Germinal center (tissue), 1 donor: ENCODE measurements around the gene CYREN.
"Not testable (repeated sequence)": the region's sequence is repeated elsewhere in the genome, so short reads cannot be mapped to it uniquely, and the experiment has no call there.

Experiments
- DNase-seq: peaks from one replicate; pipeline ENCODE4 v3.0.0; 2012; ENCODE audit warnings: mixed read lengths, low spot score

CYREN gene

DNA sequence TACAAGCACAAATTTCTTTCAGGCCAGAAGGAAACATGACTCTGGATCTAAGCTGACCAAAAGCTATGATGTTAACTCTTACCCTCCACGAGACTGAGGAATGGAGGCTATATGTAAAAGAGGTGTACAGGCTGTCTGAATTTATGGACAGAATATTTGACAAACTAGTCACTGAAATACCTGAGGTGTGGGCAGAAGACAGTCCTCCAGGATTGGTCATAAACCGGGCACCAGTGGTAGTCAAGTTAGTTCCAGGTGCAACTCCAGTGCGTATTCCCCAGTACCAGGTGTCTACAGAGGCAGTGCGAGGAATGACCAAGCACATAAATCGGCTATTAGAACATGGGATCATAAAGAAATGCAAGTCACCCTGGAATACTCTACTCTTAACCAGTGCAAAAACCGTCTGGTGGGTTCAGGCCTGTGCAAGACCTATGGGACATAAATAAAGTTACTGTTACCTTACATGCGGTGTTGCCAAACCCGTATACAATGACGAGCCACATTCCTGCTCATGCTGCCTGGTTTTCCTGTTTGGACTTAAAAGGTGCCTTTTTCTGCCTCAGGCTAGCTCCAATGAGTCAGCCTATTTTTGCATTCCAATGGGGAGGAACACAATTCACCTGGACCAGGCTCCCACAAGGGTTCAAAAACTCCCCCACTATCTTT is 6.7 kb upstream of the CYREN start:
- no peak for DNase-seq

DNA sequence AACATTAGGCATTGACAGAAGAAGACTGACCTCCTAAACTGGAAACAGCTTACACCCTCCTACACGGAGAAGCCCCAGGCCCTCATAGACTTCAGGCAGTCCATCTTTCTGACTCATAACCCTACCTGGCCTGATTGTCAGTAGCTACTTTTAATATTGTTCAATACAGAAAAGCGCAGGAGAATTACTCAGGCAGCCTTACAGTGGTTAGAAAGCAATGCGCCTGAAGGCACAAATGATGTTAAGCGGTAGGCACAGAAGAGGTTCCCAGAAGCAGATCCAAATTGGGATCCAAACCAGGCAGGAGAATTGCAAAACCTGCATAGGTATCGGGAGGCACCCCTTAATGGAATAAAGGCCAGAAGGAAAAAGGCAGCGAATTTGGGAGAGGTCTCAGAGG is 5.4 kb upstream of the CYREN start:
- DNase-seq: no peak

DNA sequence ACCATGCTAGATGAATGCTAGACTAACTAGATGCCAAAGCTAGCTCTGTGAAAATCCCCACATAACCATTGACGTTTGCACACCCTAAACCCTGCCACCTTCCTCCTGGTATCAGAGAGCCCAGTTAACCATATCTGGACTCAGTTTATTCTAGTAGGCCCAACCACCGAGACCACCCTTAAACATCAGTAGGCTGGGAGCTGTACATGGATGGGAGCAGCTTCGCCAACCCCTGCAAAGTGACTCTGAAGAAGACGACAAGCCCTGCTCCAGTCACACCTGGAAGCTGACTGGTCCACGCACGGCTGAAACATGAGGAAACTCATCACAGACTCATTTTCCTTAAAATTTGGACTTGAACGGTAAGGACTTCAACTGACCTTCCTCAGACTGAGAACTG is 4.4 kb upstream of the CYREN start:
- no peak for DNase-seq

DNA sequence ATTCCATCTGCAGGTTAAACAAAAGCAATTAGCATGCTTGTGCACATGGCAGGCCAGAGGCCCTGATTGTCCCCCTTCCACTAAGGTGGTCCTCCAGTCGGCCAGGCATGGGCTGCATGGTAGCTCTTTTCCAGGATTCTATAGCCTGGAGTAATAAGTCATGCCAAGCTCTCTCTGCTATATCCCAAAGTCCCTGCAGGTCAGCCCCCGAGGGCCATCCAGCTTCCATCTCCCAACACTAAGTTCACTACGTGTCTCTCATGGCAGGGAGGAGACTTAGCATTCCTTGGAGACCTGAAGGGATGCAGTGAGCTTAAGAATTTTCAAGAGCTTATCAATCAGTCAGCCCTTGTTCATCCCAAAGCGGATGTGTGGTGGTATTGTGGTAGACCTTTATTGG is 3.4 kb upstream of the CYREN start:
- DNase-seq: not testable (repeated sequence)

DNA sequence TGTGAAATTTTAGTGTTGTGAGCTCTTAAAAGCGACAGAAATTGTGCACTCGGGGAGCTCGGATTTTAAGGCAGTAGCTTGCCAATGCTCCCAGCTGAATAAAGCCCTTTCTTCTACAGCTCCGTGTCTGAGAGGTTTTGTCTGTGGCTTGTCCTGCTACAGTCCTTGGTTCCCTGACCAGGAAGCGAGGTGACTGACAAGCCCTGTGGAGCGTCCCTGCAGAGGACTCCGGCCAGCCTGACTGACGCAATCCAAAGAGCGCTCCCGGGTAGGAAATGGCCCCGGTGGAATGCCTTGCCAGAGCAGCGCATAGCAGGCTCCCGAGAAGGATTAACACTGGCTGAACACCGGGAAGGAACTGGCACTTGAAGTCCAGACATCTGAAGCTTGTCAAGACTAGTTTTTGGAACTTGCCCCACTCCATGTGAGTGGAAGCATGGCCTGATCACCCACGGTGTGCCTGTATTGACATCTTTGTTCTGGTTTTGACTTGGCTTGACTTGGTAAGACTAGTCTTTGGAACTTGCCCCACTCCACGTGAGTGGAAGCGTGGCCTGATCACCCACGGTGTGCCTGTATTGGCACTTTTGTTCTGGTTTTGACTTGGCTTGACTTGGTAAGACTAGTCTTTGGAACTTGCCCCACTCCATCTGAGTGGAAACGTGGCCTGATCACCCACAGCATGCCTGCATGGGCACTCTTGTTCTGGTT is 1.2 kb upstream of the CYREN start:
- DNase-seq: not testable (repeated sequence)

DNA sequence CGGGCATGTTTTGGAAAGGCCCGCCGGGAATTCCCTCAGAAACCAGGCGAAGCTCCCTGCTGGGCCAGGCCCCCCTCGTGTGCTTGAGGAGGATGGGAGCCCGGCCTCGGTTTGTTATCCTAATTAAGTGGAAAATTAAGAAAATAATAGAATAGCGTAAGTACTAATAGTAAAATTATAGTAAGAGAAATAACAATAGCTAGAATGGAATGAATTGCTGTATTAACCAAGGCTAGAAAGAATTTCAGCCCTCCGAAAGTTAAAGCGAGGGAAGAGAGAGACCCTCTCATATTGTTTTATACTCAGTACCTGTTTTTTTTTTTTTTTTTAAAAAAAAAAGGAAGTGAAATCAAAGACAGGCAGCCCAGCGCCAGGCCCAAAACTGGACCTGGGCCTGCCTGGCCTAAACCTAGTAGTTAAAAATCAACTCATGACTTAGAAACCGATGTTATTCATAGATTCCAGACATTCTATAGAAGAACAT is 533 bp upstream of the CYREN start:
- DNase-seq: not testable (repeated sequence)

DNA sequence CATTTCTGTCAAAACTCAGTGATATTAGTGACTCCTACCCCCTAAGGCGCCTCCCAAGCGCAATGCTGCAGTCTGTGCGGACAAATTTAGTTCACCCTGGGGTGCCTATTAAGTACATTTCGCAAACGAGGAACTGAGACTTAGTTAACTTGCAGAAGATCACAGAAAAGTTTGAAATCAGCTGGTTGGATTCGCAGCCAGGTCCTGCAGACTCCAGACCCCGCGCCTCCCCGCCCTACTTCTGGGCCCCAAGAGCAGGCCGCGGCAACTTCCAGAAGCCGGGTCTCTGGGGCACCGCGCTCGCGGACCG is 588 bp downstream of the CYREN start:
- DNase-seq: peak; percentile 73

DNA sequence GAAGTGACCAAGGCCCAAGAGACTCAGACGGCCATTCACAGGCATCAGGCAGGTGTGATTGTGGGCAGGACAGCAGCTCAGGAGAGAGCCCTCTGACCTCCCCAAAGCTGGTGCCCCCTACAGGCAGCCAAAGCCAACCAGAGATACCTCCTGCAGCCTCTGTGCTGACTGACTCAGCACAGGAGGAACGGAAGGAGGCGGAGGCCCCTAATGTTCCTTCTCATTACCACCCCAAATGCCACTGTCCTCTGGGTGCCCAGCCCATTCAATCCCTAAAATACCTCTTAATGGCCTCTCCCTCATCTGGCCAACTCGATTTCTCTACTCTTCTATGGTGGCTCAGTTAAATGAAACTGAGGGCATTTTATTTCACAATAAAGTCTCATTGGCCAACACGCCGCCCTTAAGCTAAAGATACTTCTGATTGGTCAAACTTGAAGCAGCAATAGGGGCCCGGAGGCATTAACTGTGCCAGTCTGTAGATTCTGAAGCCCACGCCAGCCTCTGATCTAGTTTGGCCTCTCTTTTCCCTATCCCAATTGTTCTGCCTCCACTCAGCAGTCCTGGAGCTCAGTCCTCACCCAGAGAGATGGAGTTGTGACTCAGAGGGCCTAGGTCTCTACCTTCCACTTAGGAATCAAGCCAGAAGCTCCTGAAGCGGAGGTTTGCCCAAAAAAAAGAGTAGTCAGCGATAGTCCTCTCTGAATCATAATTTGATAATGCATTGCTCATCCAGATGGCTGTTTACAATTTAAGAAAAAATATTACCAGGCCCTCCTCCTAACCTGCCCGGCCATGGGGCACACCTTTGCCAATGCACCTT is 1.2 kb downstream of the CYREN start:
- peak; percentile 61 for DNase-seq

DNA sequence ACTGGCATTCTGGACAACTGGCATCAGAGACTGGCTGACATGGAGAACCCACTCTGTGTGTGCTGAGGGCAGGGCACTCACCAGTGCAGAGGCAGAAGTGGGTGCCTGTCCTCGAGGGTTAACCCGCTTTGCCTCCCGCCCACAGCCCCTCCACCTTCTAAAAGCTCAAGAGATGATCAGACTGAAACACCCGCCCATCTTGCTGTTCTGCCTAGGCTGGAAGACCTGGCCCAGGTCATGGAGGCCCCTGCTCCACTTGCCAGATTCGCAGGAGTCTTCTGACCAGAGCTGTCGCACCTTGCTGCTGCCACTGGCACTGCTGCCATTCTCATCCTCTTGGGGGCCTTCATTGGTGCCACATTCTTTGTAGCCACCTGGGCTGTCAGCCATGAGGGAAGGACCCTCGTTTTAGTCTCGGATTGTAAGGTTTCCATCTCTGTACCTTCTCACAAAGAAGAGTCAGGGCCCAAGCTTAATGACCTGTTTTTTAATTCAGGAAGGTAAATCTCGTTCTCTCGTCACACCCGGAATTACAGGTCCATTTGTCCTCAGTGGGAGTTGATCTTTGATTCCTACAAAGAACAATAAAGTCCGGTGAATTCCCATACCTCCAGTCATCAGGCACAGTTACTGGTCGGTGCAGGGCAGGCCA is 1.9 kb downstream of the CYREN start:
- no peak for DNase-seq

DNA sequence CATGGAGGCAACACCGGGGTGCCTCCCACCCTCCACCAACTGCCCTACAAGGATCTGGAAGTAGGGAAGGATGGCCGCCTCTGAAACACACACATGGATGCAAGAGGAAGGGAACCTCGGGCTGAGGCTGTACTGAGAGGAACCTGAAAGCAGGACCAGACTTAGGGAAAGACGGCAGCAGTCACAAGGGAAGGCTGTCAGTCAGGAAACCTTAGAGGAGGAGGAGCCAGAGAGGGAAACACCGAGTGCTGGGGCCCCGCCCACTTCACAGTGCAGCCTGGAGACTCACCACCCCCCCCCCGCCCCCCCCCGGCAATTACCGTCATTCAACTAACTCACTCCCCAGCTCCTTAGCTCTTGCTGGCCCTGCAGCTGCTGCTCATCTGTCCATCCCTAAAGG is 2.5 kb downstream of the CYREN start:
- no peak for DNase-seq

DNA sequence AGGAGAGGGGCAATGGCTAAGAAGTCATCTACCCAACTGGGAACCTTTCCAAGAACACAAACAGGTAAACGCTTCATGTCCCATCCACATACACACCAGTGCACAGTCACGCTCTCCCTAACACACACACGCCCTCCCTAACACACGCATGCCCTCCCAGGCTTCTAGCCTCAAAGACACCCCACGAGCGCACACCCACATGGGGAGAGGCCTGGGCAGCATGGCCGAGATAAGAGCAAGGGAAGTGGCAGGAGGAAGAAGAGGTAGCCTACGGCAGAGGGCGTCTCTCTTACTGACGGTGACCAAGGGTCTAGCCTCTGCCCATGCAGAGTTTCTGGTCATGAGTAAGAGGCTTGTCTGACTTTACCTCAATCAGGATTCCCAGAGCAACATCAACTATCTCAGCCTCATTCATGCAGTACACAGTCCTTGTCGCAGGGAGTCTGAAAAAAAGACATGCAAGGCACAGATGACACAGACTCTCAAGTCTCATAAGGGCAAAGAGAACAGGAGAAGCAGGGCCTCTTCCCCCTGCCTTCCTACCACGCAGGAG is 3.1 kb downstream of the CYREN start:
- DNase-seq: no peak

DNA sequence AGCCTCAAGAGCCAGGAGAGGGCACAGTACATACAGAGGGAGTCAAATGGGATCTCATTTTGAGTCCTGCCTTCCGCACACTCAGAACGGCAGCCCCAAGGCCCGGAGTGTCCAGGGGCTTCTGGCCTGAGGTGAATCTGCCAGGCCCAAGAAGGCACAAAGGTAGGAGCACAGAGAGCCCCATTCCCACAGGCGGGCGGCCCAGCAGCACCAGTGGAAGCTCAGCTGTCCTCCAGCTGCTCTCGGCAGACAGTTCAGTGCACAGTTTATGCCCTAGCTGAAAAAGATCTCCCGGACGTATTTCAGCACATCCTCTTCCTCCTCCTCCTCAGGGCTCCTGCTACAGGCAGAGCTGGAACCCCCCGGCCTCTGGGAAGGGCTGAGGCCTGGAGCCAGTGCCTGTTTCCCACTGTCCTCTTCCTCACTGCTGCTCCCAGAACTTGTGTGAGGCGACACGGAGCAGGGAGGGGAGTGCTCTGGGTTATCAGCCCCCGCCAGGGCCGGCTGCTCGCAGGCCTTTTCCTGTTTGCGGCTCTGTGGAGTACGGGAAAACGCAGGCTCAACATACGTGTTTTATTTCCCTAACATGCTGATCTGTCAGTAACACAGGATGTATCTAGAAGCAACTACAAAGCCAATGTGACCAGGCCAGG is 4.0 kb downstream of the CYREN start:
- DNase-seq: no peak

DNA sequence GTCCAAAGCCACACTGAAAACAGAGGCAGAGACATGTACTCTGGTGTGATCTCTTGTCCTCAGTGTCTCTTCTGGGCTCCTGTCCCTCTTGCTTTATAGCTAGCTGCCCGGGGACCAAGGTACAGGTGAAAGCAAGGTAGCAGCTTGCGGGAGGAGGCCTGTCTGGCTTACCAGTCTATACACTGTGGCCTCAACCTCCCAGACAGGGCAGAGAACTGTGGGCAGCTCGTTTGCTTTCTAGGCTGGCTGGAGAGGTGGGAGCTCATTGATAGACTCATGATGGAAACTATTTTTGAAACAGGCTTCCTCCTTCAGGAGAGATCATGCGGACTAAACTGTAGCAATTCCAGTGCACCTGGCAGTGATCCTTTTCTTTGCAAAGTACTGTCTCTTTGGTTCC is 4.6 kb downstream of the CYREN start:
- no peak for DNase-seq

DNA sequence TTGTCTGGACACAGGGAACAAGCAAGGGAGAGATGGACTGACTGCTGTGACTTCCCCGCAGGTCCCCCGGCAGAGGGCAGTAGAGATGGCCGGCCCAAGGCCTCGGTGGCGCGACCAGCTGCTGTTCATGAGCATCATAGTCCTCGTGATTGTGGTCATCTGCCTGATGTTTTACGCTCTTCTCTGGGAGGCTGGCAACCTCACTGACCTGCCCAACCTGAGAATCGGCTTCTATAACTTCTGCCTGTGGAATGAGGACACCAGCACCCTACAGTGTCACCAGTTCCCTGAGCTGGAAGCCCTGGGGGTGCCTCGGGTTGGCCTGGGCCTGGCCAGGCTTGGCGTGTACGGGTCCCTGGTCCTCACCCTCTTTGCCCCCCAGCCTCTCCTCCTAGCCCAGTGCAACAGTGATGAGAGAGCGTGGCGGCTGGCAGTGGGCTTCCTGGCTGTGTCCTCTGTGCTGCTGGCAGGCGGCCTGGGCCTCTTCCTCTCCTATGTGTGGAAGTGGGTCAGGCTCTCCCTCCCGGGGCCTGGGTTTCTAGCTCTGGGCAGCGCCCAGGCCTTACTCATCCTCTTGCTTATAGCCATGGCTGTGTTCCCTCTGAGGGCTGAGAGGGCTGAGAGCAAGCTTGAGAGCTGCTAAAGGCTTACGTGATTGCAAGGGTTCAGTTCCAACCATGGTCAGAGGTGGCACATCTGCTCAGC is 6.0 kb downstream of the CYREN start:
- DNase-seq: no peak

DNA sequence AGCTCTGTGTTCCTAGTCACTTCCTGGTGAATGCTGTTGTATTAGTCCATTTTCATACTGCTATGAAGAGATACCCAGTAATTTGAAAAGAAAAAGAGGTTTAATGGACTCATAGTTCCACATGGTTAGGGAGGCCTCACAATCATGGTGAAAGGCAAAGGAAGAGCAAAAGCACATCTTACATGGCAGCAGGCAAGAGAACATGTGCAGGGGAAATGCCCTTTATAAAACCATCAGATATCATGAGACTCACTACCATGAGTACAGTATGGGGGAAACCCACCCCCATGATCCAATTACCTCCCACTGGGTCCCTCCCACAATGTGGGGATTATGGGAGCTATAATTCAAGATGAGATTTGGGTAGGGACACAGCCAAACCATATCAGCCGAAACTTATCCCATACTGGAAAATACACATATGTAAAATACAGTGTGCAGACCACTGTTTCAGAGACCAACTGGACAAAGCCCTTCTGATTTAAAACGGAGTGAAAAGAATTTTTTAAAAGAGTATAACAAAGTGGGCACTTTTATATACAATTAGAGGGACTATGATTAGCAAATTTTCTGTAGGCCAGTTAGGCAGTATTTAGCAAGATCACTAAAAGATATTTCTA is 8.0 kb downstream of the CYREN start:
- no peak for DNase-seq

DNA sequence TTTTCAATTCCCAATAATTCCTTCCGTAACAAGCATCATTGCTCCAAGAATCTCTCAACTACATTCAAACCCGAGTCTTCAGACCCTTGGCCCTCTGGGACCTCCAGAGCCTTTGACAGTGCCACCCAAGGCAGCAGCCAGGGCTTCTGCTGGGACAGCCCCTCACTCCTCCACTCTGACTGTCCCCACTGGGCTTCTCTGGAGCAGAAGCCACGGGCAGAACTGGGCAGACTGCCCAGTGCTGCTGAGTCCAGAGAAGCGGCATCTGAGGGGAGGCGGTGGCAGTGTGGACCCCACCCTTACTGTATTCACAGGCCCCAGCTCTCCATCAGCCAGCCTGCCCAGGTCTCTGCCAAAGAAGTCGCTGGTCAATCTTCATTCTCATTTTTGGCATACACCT is 8.8 kb downstream of the CYREN start:
- no peak for DNase-seq

DNA sequence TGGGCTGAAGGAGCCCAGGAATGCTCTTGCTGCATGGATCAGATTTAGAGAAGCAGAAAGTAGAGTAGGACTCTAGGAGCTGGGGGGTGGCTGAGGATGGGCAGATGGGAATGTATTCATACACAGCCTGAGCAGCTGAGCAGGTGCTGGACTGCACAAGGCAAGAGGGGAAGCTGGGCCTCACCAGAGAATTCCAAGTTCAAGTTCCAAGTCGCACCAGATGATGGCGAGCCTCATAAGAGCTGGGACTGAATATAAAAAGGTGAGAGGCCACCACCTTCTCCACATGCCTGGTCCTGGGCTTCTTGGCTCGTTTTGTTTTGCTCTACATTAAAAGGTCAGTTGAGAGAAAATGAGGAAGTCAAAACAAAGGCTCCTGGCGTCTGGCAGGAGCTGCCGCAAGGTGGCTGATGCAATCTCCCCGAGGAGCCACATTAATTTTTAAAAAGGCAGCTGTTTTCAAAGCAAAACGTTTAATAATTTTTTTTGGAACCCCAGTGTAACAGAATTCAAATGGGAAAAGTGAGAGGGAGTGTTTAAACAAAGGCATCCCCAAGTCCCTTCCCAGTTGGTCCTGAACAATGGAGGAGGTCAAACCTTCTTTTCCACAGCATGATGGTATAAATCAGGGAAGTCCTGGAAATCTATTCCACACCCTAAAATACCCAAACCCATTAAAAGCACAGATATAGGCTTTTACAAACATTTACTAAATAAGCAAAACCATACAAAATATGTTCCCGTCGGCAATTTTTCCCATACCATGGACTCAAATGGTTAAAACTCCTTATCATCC is 9.5 kb downstream of the CYREN start:
- DNase-seq: peak; percentile 42

DNA sequence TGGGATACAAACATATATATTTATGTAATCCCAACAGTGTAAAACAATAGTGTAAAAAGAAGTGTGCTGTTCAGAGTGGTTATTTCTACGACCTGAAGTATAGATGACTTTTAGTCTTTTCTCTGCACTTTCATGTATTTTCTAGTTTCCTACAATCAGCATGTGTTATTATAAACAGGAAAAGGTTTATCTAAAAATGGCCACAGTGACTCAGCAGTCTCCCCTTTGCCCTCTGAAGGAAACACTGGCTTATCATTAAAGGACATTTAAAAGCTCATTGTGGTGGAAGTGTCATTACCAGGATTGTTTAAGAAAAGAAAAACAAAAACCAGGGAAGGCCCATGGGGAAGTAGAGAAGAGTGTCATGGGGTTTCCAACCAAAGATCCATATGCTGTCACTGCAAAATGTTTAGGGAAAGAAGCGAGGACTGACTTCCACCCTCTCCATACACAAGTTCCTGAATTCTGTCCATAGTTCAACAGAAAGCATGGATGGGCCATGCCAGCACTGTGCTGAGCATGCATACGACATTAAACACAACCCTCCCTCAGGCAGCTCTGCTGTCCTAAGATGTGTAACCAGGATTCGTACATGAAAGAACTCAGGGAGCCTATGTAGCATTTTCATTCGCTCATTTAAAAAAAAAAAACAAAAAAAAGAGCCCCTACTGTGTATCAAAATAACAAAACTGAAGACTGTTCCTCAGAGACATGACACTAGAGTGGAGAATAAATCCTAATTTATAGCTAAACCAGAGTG is 10.2 kb downstream of the CYREN start:
- no peak for DNase-seq
